ENCODE measurements around the gene FNDC7.

The FNDC7 gene

GRCh38 chr1:108712606-108713150, at the start of gene FNDC7:
Gene FNDC7 (plus strand): TSS chr1:108712908. CDS start chr1:108712934, 26 bp downstream.
- no peaks in the 10 kb centered on the region for H3K36me3 ChIP-seq (ENCODE audit: control insufficient read depth in 2 of 2, insufficient read depth in 1 of 2, low read length in 2 of 2)
- ChIA-PET CTCF (interaction anchor here (0.7 kb wide), 1 partner anchor 329 kb away, joined by 3 read pairs; the partner anchor contains the start of gene WDR47), POLR2A (interaction anchor here (1.6 kb wide), 1 partner anchor 21 kb away, joined by 4 read pairs; the partner anchor contains the start of gene PRPF38B)
- H3K27ac ChIP-seq (ENCODE audit: extremely low read depth, low read depth, low read length), result no peak within 1 kb of the TSS
- no peaks in the 10 kb centered on the region for H3K9me3 ChIP-seq (ENCODE audit: control insufficient read depth, insufficient read depth, low read depth, low read length)
- H3K4me3 ChIP-seq (ENCODE audit: low read depth, low read length), result no peak within 1 kb of the TSS
- TF ChIP-seq ZNF621 (tag by site-specific recombination; IDR thresholded peaks at IDR 0.05), result no peak
- no peak for TF ChIP-seq ZSCAN16 (tag by site-specific recombination; IDR thresholded peaks at IDR 0.05)
- TF ChIP-seq ZNF747 (tag by site-specific recombination; IDR thresholded peaks at IDR 0.05), result no peak
- TF ChIP-seq SCRT2 (tag by site-specific recombination; IDR thresholded peaks at IDR 0.05), result no peak
- no peak for TF ChIP-seq ELK4 (IDR thresholded peaks at IDR 0.05; ENCODE audit: borderline replicate concordance, low read depth, low read length)
- no peak for TF ChIP-seq ZNF768 (tag by site-specific recombination; IDR thresholded peaks at IDR 0.05)
- no peak for TF ChIP-seq SP2 (tag by site-specific recombination; IDR thresholded peaks at IDR 0.05)
- TF ChIP-seq ZNF157 (tag by site-specific recombination; IDR thresholded peaks at IDR 0.05), result no peak
- no peak for TF ChIP-seq ZNF311 (tag by site-specific recombination; IDR thresholded peaks at IDR 0.05; ENCODE audit: borderline replicate concordance)
- TF ChIP-seq ZNF175 (tag by site-specific recombination; IDR thresholded peaks at IDR 0.05), result no peak
- TF ChIP-seq PRDM6 (tag by site-specific recombination; IDR thresholded peaks at IDR 0.05), result no peak
- TF ChIP-seq OSR2 (tag by site-specific recombination; IDR thresholded peaks at IDR 0.05), result no peak
- no peak for TF ChIP-seq ZNF692 (tag by site-specific recombination; IDR thresholded peaks at IDR 0.05)
- TF ChIP-seq ZNF514 (tag by site-specific recombination; IDR thresholded peaks at IDR 0.05), result no peak
- no peak for TF ChIP-seq ZNF521 (tag by site-specific recombination; IDR thresholded peaks at IDR 0.05)
- no peak for TF ChIP-seq ZNF362 (tag by site-specific recombination; IDR thresholded peaks at IDR 0.05)
- no peak for TF ChIP-seq ZNF398 (tag by site-specific recombination; IDR thresholded peaks at IDR 0.05)
- H3K4me1 ChIP-seq (ENCODE audit: control insufficient read depth, insufficient read depth, low read length), result no peaks in the 10 kb centered on the region

- no peak for TF ChIP-seq HIC1 (tag by site-specific recombination; IDR thresholded peaks at IDR 0.05)
- no peak for TF ChIP-seq MZF1 (tag by site-specific recombination; IDR thresholded peaks at IDR 0.05; ENCODE audit: borderline replicate concordance)
- no peak for TF ChIP-seq PRDM4 (tag by site-specific recombination; IDR thresholded peaks at IDR 0.05)
- TF ChIP-seq ZNF621 (tag by site-specific recombination; IDR thresholded peaks at IDR 0.05), result no peak
- no peak for TF ChIP-seq HOXC10 (CRISPR knock-in tag; IDR thresholded peaks at IDR 0.05)
- Histone ChIP-seq H3K36me3 (ENCODE audit: control insufficient read depth in 2 of 2, insufficient read depth in 1 of 2, low read length in 2 of 2) (no peaks in the 10 kb centered on the region), H3K9me3 (ENCODE audit: control insufficient read depth, insufficient read depth, low read depth, low read length) (no peaks in the 10 kb centered on the region), H3K27ac (ENCODE audit: extremely low read depth, low read depth, low read length) (no peak overlapping the region), H3K4me3 (ENCODE audit: low read depth, low read length) (no peak overlapping the region), H3K4me1 (ENCODE audit: control insufficient read depth, insufficient read depth, low read length) (no peaks in the 10 kb centered on the region)
- ChIA-PET CTCF (interaction anchor here (1.1 kb wide), 1 partner anchor 103 kb away, joined by 4 read pairs; the partner anchor contains the start of gene EEIG2), POLR2A (no interaction called here)
Measured at GRCh38 chr1:108663074-108663473, 49.6 kb upstream of the FNDC7 start.

Measured in HEK293 (cell line).